Transverse colon (tissue), 3 donors: Measurements from ENCODE around the gene CLSTN1.

Experiments
- CTCF ChIP-seq, 5 experiments: fragments of 200-600 bp in 3 of 5; fragments of 450-650 bp in 2 of 5; sonication (generic) in 3 of 5; IDR thresholded peaks; 1 replicate in 2 of 5; 2 replicates in 3 of 5; pipeline ENCODE4 v1.5.1; 2016 to 2017; ENCODE audit warnings: antibody characterized with exemption in 5 of 5, inconsistent platforms in 3 of 5, mild to moderate bottlenecking in 2 of 5, moderate library complexity in 1 of 5
- POLR2A ChIP-seq: fragments of 450-650 bp; IDR thresholded peaks from one replicate; pipeline ENCODE4 v1.6.1; 2016; ENCODE audit warnings: antibody characterized with exemption, mild to moderate bottlenecking, moderate library complexity

GRCh38 chr1:9852004-9852403 is 28.2 kb upstream of the CLSTN1 start:
- no peak for TF ChIP-seq CTCF (IDR thresholded peaks at IDR 0.05)
- TF ChIP-seq POLR2A = no peak
